SW 1271 (cell line): ENCODE data around the gene WFDC10A.
"Not testable (repeated sequence)": the region's sequence is repeated elsewhere in the genome, so short reads cannot be mapped to it uniquely, and the experiment has no call there.

ENCODE experiments used
- DNase-seq, 2 experiments: peaks; one replicate each; lab custom pipeline; 2025; lab: John Stamatoyannopoulos, UW

The WFDC10A gene

DNA sequence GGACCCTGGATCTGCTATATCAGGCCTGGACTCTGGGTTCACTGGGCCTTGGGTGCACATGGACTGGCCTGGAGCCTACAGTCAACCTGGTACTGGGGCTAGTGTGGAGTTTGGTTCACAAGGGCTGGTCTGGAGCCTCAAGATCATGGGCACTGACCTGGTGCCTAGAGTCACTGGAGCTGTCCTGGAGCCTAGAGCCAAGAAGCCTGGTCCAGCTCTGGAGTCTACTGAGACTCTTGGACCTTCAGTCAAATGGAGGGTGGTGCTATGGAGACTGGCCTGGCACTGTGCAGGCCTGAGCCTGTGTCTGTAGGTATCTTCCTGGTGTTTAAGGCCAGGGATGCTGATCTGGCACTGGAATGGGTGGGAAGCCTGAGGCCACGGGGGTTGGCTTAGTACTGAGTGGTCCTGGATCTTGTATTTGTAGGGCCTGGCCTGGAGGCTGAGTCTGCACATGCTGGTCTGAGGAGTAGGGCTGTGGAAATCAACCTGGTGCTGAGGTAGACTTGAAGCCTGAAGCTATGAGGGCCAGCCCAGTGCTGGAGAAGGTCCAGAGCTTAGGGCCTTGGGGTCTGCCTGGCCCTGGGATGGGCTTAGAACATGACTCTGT, 18.0 kb downstream of the WFDC10A start:
- DNase-seq: no peak

DNA sequence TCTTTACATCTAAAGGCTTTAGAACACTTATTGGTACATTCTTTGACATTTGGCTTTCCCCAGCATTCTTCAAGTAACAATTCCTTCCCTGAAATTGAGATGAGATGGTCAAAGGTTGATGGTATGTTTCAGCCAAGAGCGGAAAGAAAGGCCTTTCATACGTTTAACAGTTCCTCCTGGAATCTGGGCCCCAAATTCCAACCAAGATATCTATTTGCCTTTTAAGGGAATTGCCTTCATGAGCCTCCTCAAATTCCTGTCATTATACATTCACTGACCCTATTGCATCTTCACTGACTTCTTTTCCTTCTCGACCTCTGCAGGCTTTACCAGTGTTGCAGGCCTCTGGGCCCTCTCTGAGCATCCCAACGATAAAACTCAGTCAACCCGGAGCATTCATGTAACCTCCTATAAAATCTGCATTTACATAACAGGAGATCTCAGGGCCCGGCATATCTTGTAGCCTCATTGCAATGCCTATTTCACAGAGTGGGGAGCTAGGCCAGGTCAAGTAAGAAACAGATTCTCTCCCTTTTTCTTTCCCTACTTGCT, 19.8 kb downstream of the WFDC10A start:
- no peak for DNase-seq

GRCh38 chr20:45651726-45652125, 22.2 kb downstream of the WFDC10A start:
- not testable (repeated sequence) for DNase-seq

DNA sequence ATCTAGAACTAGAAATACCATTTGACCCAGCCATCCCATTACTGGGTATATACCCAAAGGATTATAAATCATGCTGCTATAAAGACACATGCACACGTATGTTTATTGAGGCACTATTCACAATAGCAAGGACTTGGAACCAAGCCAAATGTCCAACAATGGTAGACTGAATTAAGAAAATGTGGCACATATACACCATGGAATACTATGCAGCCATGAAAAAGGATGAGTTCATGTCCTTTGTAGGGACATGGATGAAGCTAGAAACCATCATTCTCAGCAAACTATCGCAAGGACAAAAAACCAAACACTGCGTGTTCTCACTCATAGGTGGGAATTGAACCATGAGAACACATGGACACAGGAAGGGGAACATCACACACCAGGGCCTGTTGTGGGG, 27.5 kb downstream of the WFDC10A start:
- DNase-seq: not testable (repeated sequence)

DNA sequence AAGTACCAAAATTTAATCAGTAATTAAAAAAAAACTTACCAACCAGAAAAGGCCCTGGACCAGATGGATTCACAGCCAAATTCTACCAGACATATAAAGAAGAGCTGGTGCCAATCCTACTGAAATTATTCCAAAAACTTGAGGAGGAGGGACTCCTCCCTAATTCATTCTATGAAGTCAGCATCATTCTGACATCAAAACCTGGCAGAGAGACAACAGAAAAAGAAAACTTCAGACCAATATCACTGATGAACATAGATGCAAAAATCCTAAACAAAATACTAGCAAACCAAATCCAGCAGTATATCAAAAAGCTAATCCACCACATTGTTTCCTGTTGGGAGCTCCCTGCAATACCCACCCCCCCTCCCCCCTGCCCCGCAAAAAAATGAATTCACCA, 40.6 kb downstream of the WFDC10A start, which contains the start of gene WFDC11:
WFDC11 (minus strand) TSS at position 101 of the 400 bp plus-strand sequence. CDS start 19,639 bp downstream, outside the sequence.
- DNase-seq: no peak

DNA sequence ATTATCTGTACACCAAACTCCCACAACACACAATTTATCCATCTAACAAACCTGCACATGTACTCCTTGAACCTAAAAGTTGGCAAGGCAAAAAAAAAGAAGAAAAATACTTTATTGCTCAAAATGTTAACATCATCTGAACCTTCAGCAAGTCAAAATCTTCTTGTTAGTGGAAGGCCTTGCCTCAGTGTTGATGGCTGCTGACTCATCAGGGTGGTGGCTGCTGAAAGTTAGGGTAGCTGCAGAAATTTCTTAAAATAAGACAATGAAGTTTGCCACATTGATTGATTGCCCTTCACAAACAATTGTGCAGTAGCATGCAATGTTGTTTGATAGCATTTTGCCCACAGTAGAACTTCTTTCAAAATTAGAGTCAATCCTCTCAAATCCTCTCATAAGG, 43.2 kb downstream of the WFDC10A start:
- DNase-seq: no peak

DNA sequence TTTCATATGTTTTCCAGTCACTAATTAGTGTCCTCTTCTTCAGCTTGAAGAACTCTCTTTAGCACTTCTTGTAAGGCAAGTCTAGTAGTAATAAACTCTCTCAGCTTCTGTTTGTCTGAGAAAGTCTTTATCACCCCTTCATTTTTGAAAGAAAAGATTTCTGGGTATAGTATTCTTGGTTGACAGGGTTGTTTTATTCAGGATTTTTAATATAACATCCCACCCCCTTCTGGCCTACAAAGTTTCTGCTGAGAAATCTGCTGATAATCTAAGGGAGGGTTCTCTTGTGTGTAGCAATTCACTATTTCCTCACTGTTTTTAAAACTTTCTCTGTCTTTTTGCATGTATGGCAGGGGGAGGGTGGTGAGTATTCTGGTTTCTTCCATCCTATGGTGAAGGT, 50.1 kb downstream of the WFDC10A start:
- DNase-seq: no peak
